ENCODE measurements around the gene FAM83B.
"Not testable (repeated sequence)": the region's sequence is repeated elsewhere in the genome, so short reads cannot be mapped to it uniquely, and the experiment has no call there.

The FAM83B gene, protein sequence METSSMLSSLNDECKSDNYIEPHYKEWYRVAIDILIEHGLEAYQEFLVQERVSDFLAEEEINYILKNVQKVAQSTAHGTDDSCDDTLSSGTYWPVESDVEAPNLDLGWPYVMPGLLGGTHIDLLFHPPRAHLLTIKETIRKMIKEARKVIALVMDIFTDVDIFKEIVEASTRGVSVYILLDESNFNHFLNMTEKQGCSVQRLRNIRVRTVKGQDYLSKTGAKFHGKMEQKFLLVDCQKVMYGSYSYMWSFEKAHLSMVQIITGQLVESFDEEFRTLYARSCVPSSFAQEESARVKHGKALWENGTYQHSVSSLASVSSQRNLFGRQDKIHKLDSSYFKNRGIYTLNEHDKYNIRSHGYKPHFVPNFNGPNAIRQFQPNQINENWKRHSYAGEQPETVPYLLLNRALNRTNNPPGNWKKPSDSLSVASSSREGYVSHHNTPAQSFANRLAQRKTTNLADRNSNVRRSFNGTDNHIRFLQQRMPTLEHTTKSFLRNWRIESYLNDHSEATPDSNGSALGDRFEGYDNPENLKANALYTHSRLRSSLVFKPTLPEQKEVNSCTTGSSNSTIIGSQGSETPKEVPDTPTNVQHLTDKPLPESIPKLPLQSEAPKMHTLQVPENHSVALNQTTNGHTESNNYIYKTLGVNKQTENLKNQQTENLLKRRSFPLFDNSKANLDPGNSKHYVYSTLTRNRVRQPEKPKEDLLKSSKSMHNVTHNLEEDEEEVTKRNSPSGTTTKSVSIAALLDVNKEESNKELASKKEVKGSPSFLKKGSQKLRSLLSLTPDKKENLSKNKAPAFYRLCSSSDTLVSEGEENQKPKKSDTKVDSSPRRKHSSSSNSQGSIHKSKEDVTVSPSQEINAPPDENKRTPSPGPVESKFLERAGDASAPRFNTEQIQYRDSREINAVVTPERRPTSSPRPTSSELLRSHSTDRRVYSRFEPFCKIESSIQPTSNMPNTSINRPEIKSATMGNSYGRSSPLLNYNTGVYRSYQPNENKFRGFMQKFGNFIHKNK

DNA sequence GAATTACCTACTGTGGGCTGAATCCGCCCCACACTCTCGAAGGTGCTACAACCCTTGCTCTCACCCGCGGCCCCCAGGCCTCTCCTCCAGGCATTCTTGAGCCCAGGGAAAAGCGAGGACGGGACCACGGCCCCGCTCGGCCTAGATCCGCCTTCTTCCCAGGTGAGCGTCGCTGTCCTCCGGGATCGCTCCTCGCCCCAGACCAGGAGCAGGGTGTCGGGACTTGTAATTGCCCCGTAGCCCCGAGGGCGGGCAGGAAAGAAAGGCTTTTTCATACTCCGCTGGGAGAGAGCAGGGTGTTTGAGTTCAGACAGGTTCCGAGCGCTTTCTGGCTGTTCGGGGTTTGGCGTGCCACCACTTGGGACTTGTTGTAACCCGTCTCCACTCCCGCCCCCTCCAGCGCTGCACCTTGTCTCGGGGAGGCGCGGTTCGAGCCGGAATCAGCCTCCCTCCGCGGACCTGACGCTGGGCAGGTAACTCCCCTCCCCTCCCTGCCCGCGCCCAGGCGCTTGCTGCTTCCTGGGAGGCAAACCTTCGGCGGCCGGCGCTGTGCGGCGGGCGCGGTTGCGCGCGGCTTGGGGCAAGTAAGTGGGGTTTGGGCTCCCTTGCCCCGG lies at the start of gene FAM83B:
Gene FAM83B (plus strand): TSS at position 529 of the 614 bp plus-strand sequence. CDS start 23,476 bp downstream, outside the sequence.
- H3K9me3 ChIP-seq (ENCODE audit: control insufficient read depth, insufficient read depth, low read length), result no peaks in the 10 kb centered on the region
- peaks cover 19% of the 10 kb centered on the region for H3K27me3 ChIP-seq (ENCODE audit: control insufficient read depth, insufficient read depth, low read length)
- H3K27ac ChIP-seq (ENCODE audit: low read depth, low read length), result peak within 1 kb of the TSS; percentile 51
- peak within 1 kb of the TSS; percentile 86 for H3K4me3 ChIP-seq (ENCODE audit: low read depth, low read length)
- H3K9ac ChIP-seq (ENCODE audit: low read depth, low read length), result peak within 1 kb of the TSS; percentile 81
- no peaks in the 10 kb centered on the region for H3K36me3 ChIP-seq (ENCODE audit: control insufficient read depth, insufficient read depth, low read length)
- H3K4me1 ChIP-seq (ENCODE audit: control insufficient read depth, insufficient read depth, low read length), result peaks cover 11% of the 10 kb centered on the region

DNA sequence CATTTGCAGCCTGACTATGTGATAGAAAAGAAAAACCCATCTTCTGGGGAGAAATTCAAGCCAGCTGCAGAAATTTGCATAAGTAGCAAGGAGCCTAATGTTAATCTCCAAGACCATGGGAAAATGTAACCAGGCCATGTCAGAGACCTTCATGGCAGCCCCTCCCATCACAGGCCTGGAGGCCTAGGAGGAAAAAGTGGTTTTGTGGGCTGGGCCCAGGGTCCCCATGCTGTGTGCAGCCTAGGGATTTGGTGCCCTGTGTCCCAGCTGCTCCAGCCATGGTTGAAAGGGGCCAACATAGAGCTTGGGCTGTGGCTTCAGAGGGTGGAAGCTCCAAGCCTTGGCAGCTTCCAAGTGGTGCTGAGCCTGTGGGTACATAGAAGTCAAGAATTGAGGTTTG lies 49.7 kb upstream of the FAM83B start:
- H3K9ac ChIP-seq (ENCODE audit: low read depth, low read length); H3K4me3 ChIP-seq (ENCODE audit: low read depth, low read length); H3K36me3 ChIP-seq (ENCODE audit: control insufficient read depth, insufficient read depth, low read length); H3K9me3 ChIP-seq (ENCODE audit: control insufficient read depth, insufficient read depth, low read length); H3K27me3 ChIP-seq (ENCODE audit: control insufficient read depth, insufficient read depth, low read length); H3K27ac ChIP-seq (ENCODE audit: low read depth, low read length); H3K4me1 ChIP-seq (ENCODE audit: control insufficient read depth, insufficient read depth, low read length): not testable (repeated sequence)

DNA sequence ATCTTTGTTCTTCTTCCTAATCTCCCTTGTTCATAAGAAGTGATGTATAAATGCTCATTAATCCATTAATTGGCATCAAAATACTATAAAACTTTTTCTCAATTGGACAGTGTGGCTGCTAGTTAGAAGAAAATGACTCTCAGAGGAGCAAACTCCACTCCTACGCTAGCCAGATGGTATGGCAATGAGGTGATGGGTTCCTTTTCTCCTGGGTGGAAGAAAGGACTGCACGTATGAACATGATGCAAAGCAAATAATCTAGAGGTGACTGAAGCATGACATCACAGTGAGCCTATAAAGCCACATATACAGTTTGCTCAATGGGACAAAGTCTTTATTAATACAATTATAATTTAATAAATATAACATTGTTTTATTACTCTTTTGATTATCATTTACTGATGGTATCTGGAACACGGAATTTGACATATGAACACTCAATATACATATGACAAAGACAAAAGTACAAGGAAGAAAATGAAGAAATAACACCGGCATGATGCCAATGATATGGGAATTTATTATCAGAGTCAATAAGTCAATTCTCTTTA lies 46.4 kb upstream of the FAM83B start:
- Histone ChIP-seq H3K9me3 (ENCODE audit: control insufficient read depth, insufficient read depth, low read length) (peaks cover 5% of the 10 kb centered on the region; the same call in 1 of the 2 replicates), H3K27ac (ENCODE audit: low read depth, low read length) (no peak overlapping the region), H3K4me1 (ENCODE audit: control insufficient read depth, insufficient read depth, low read length) (peaks cover 12% of the 10 kb centered on the region; the same call in 1 of the 2 replicates), H3K27me3 (ENCODE audit: control insufficient read depth, insufficient read depth, low read length) (no peaks in the 10 kb centered on the region), H3K4me3 (ENCODE audit: low read depth, low read length) (no peak overlapping the region), H3K9ac (ENCODE audit: low read depth, low read length) (no peak overlapping the region), H3K36me3 (ENCODE audit: control insufficient read depth, insufficient read depth, low read length) (no peaks in the 10 kb centered on the region)

DNA sequence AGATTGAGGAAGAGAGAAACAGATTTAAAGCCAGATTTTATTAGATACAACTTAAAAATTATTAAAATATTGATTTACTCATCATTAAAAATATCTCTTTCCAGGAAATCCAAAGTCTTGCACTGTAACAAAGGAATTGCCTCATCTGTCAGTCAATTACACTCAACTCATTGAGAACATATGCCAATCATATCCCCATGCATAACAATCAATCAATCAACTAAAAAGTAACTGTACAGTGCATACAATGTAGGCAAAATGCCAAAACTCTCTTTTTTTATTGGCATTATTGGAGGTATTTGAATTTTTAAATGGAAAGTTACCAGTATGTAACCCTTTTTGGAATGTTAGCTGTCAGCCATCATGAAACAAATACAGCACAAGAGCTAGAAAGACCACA lies 45.3 kb upstream of the FAM83B start:
- H3K27me3 ChIP-seq (ENCODE audit: control insufficient read depth, insufficient read depth, low read length), result no peaks in the 10 kb centered on the region
- H3K9me3 ChIP-seq (ENCODE audit: control insufficient read depth, insufficient read depth, low read length), result peaks cover 5% of the 10 kb centered on the region; the same call in 1 of the 2 replicates
- H3K4me3 ChIP-seq (ENCODE audit: low read depth, low read length), result no peak overlapping the region
- H3K9ac ChIP-seq (ENCODE audit: low read depth, low read length), result no peak overlapping the region
- no peak overlapping the region for H3K27ac ChIP-seq (ENCODE audit: low read depth, low read length)
- H3K36me3 ChIP-seq (ENCODE audit: control insufficient read depth, insufficient read depth, low read length), result no peaks in the 10 kb centered on the region
- H3K4me1 ChIP-seq (ENCODE audit: control insufficient read depth, insufficient read depth, low read length), result peaks cover 20% of the 10 kb centered on the region; the same call in 1 of the 2 replicates

DNA sequence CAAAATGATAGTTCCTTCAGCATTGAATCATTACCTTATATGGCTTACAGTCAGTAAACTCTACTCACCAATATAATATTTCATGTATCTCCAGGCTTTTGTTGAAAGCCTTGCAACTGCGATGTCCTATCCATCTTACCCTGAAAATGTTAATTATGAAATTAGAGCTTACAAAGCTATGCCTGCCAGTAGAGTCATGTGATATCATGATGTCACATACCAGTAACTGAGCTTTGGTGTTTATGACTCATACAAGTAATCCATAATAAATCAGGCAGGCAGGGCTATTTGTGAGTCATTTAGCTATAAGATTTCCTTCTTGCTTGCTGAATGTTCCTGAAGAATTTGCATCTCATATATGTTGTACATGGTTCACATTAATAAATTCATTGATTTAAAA lies 44.9 kb upstream of the FAM83B start:
- Histone ChIP-seq H3K36me3 (ENCODE audit: control insufficient read depth, insufficient read depth, low read length) (no peaks in the 10 kb centered on the region), H3K4me1 (ENCODE audit: control insufficient read depth, insufficient read depth, low read length) (peaks cover 20% of the 10 kb centered on the region; the same call in 1 of the 2 replicates), H3K9me3 (ENCODE audit: control insufficient read depth, insufficient read depth, low read length) (peaks cover under 1% of the 10 kb centered on the region; the same call in 1 of the 2 replicates), H3K27me3 (ENCODE audit: control insufficient read depth, insufficient read depth, low read length) (no peaks in the 10 kb centered on the region), H3K9ac (ENCODE audit: low read depth, low read length) (no peak overlapping the region), H3K27ac (ENCODE audit: low read depth, low read length) (no peak overlapping the region), H3K4me3 (ENCODE audit: low read depth, low read length) (no peak overlapping the region)

DNA sequence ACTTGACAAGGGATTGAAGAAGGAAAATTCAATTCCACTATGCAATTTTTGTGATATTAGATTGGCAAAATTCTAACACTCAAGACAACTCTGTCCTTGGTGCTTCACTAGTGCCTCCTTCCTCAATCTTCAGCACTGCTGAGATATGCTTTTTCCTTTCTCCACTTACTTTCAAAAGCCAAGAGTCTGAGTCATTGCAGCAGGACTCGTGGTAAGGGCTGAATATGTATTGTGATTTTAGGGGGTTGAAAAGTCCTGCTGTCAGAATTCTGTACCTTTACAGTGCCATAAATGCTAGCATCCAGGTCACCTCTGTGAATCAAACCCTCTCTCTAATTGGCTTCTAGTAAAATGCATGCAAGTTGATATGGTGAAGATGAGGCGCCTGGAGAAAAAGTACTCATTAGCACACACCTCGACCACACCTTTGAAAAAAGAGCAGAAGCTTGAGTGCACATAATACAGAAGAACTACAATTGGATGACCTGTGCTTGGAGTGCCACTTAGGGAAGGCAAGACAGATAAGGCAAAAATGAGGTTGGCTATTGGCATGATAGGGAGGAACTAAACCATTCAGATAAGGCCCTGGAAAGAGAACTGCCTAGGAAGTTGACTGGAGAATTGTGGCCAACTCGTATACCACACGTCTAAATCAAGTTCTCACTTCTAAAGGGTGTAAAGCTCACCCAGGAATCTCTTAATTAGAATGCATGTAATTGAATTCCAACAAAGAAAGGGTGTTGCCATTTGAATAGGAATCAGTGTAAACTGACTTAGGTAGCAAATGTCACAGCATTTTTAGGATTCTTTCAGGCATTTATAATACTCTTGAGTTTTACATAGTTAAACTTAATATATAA lies 43.6 kb upstream of the FAM83B start:
- peaks cover 20% of the 10 kb centered on the region; the same call in 1 of the 2 replicates for H3K4me1 ChIP-seq (ENCODE audit: control insufficient read depth, insufficient read depth, low read length)
- H3K27ac ChIP-seq (ENCODE audit: low read depth, low read length), result no peak overlapping the region
- H3K27me3 ChIP-seq (ENCODE audit: control insufficient read depth, insufficient read depth, low read length), result no peaks in the 10 kb centered on the region
- H3K4me3 ChIP-seq (ENCODE audit: low read depth, low read length), result no peak overlapping the region
- H3K9ac ChIP-seq (ENCODE audit: low read depth, low read length), result no peak overlapping the region
- H3K36me3 ChIP-seq (ENCODE audit: control insufficient read depth, insufficient read depth, low read length), result no peaks in the 10 kb centered on the region
- no peaks in the 10 kb centered on the region for H3K9me3 ChIP-seq (ENCODE audit: control insufficient read depth, insufficient read depth, low read length)

DNA sequence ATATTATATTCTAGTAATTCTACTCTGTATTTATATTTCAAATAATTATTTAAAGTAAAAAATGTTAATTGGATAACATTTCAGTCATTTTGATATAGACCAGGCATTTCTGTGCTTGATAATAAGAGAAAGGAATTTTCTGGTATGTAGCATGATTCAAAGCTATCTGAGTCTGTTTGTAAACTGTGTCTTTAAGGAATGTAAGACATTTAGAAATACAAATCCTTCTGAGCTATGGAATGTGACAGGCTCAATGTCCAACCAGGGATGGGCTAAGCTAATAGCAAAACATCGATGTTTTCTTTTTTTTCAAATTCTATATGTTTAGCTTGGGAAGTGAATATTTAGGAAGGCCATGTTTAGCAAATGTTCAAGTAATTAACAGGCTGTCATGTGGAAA lies 41.5 kb upstream of the FAM83B start:
- peaks cover 20% of the 10 kb centered on the region; the same call in 1 of the 2 replicates for H3K4me1 ChIP-seq (ENCODE audit: control insufficient read depth, insufficient read depth, low read length)
- H3K9me3 ChIP-seq (ENCODE audit: control insufficient read depth, insufficient read depth, low read length), result no peaks in the 10 kb centered on the region
- no peaks in the 10 kb centered on the region for H3K36me3 ChIP-seq (ENCODE audit: control insufficient read depth, insufficient read depth, low read length)
- H3K9ac ChIP-seq (ENCODE audit: low read depth, low read length), result no peak overlapping the region
- no peak overlapping the region for H3K4me3 ChIP-seq (ENCODE audit: low read depth, low read length)
- H3K27me3 ChIP-seq (ENCODE audit: control insufficient read depth, insufficient read depth, low read length), result no peaks in the 10 kb centered on the region
- H3K27ac ChIP-seq (ENCODE audit: low read depth, low read length), result no peak overlapping the region

DNA sequence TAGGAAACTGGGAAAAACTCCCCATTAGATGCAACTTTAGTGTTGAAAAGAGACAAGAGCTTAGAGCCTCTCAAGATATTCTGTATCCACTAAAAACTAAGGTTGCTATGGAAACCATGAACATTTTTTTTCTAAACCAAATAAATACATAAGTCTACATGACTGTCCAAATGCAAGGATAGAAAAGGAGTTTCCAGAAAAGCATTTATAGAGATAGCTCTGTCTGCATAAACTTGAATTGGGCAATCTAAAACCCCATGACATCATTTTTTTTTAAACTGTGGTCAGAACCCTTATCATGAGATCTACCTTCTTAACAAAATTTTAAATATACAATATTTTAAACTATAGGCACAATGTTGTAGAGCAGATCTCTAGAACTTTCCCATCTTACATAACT lies 36.4 kb upstream of the FAM83B start:
- Histone ChIP-seq H3K9me3 (ENCODE audit: control insufficient read depth, insufficient read depth, low read length) (no peaks in the 10 kb centered on the region), H3K27me3 (ENCODE audit: control insufficient read depth, insufficient read depth, low read length) (no peaks in the 10 kb centered on the region)

DNA sequence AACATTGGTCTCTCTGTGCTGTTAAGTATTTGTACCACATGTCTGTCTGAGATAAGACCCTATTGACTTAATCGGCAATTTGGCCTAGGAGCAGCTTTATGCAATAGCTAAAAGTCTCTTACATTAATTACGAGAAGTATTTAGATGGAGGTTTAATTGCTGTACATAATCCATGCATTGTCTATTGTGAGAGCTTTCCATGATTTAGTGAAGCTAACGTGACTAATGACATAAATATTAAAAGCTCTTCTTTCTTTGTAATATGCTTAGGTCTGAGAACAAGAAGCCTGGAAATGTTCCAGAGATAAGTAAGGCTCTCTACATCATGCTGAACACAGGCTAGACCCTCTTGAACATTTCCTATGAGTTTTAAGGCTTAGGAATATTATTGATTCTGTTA lies 32.7 kb upstream of the FAM83B start:
- no peaks in the 10 kb centered on the region for H3K36me3 ChIP-seq (ENCODE audit: control insufficient read depth, insufficient read depth, low read length)

More for the DNA sequence above, 36.4 kb upstream of the FAM83B start:
- Histone ChIP-seq H3K4me3 (ENCODE audit: low read depth, low read length) (no peak overlapping the region), H3K27ac (ENCODE audit: low read depth, low read length) (no peak overlapping the region), H3K4me1 (ENCODE audit: control insufficient read depth, insufficient read depth, low read length) (peaks cover 7% of the 10 kb centered on the region; the same call in 1 of the 2 replicates), H3K36me3 (ENCODE audit: control insufficient read depth, insufficient read depth, low read length) (no peaks in the 10 kb centered on the region), H3K9ac (ENCODE audit: low read depth, low read length) (no peak overlapping the region)

DNA sequence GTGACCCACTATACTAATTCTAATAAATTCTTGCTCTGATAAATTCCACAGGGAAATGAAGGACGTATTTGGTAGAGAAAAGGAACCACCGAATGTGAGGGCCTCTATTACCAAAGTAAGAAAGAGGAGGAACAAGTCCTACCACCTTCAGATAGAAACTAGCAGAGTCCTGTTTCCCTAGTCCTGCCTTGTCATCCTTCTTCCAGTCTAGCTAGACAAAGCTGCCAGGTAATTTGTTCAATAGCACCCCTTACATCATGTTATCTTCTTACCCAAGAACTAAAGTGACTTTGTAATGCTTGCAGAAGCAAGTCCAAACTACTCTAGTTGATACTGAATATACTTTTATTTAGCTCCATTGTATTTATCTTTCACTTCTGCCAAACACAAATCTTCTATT lies 29.3 kb upstream of the FAM83B start:
- Histone ChIP-seq H3K9me3 (ENCODE audit: control insufficient read depth, insufficient read depth, low read length) (no peaks in the 10 kb centered on the region), H3K4me1 (ENCODE audit: control insufficient read depth, insufficient read depth, low read length) (no peaks in the 10 kb centered on the region), H3K27me3 (ENCODE audit: control insufficient read depth, insufficient read depth, low read length) (no peaks in the 10 kb centered on the region), H3K4me3 (ENCODE audit: low read depth, low read length) (no peak overlapping the region), H3K36me3 (ENCODE audit: control insufficient read depth, insufficient read depth, low read length) (no peaks in the 10 kb centered on the region), H3K27ac (ENCODE audit: low read depth, low read length) (no peak overlapping the region), H3K9ac (ENCODE audit: low read depth, low read length) (no peak overlapping the region)

More for the DNA sequence above, 32.7 kb upstream of the FAM83B start:
- Histone ChIP-seq H3K4me1 (ENCODE audit: control insufficient read depth, insufficient read depth, low read length) (no peaks in the 10 kb centered on the region), H3K27ac (ENCODE audit: low read depth, low read length) (no peak overlapping the region), H3K9me3 (ENCODE audit: control insufficient read depth, insufficient read depth, low read length) (no peaks in the 10 kb centered on the region), H3K4me3 (ENCODE audit: low read depth, low read length) (no peak overlapping the region), H3K27me3 (ENCODE audit: control insufficient read depth, insufficient read depth, low read length) (no peaks in the 10 kb centered on the region), H3K9ac (ENCODE audit: low read depth, low read length) (no peak overlapping the region)
